Glomerular visceral epithelial cell (primary cell): ENCODE results near the gene NR1H2.
"Not testable (repeated sequence)": the region's sequence is repeated elsewhere in the genome, so short reads cannot be mapped to it uniquely, and the experiment has no call there.

Experiments used
- DNase-seq: peaks from one replicate; pipeline ENCODE4 v3.0.0-alpha.2; 2016; ENCODE audit errors: extremely low spot score

Gene NR1H2

DNA sequence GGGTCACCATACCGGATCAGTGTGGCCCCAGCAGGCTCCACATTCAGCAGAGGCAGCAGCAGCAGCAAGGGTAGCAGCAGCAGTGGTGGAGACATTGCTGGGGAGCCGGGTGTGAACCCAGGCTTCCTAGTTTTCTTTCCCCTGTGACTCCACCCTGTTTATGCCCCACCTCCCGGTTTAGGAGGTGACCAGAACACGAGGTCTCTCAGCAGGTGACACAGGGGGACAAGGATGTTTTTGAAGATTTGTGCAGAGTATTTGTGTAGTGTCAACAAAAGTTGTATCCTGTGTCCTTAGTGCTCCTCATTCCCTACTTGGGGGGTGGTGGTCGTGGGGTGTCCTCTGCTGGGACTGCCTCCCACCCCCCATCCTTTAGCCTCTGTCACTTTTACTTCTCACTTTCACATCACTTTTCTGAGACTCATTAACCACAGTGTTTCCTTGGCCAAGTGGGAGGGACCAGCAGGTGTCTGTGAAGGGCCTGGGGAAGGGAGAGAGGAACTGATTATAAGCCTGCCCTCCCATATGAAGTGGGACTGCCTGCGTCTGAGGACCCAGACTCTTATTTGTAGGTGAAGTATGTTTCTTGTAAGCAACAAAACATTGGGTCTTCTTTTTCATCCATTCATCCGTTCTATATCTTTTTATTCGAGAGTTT, 31.5 kb upstream of the NR1H2 start:
- DNase-seq, result no peak

DNA sequence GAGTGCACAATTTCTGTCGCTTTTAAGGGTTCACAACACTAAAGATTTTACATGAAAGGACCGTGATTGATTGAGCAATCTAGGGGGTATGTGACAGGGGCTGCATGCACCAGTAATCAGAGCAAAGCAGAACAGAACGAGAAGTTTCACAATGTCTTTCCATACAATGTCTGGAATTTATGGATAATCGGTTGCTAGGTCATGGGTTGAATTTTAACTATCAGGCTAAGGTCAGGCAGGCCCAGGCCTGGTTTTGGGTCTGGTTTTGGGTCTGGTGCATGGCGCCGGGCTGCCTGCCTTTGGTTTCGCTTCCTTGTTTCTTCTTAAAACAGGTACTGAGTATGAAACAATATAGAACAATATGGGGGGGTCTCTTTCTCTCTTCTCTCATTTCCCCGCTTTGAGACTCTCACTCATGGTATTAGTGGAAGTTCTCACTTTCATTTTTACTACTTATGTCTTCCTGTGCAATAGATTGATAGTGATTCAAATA, 29.1 kb upstream of the NR1H2 start:
- peak; percentile 21 for DNase-seq

GRCh38 chr19:50349277-50350057, 26.8 kb upstream of the NR1H2 start:
- no peak for DNase-seq

DNA sequence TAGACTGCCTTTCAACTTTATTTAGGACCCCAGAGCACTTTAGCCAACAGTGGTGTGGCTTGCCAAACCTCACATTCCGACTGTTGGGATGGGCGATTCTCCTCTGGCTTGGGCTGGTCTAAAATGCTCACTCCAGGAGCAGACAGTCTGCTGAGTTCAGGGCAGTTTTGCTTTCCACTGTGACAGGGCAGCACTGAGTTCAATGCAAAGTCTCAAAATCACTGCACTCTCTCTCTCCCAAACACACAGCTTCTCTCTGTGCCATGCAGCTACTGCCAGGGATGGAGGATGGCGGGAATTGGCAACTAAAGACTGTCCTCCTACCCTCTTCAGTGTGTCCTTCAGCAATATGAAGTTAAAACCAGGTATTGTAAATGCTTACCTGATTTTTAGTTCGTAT, 24.0 kb upstream of the NR1H2 start:
- DNase-seq, result no peak

DNA sequence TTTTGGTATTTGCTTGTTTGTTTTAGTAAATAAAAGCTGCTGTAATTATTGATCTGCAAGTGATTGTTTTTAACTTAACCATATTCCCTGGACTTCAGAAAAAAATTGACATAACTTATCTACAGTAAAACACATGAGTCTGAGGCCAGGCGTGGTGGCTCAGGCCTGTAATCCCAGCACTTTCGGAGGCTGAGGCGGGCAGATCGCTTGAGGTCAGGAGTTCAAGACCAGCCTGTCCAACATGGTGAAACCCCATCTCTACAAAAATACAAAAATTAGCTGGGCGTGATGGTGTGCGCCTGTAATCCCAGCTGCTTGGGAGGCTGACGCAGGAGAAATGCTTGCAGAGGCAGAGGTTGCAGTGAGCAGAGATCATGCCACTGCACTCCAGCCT, 22.8 kb upstream of the NR1H2 start:
- not testable (repeated sequence) for DNase-seq

- DNase-seq, result no peak
Observed at GRCh38 chr19:50356691-50357177, 19.5 kb upstream of the NR1H2 start.

- peak; percentile 73 for DNase-seq
Observed at GRCh38 chr19:50357178-50358100, 18.8 kb upstream of the NR1H2 start.

- DNase-seq, result no peak
Observed at GRCh38 chr19:50358483-50359327, 17.6 kb upstream of the NR1H2 start.

DNA sequence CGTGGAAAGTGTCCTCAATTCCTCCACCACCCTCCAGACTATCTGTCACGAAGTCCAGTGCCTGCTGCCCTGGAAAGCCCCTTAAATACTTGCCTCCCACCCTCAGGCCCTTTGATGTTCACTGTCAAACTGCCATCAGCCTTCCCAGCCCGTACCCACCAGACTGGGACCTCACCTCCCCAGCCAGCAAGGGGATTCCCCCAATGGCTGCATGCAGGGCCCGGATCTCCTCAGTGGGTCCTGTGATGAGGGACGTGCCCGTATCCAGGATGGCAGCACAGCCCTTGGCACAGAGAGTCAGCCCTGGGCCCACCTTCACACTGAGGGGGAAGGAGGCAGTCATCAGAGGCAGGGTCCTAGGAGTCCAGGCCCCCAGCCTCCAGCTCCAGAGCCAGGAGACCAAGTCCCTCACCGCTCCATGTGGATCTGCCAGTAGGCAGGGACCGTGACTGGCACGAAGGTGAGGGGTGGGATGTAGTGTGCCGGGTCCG, 16.9 kb upstream of the NR1H2 start:
- no peak for DNase-seq

DNA sequence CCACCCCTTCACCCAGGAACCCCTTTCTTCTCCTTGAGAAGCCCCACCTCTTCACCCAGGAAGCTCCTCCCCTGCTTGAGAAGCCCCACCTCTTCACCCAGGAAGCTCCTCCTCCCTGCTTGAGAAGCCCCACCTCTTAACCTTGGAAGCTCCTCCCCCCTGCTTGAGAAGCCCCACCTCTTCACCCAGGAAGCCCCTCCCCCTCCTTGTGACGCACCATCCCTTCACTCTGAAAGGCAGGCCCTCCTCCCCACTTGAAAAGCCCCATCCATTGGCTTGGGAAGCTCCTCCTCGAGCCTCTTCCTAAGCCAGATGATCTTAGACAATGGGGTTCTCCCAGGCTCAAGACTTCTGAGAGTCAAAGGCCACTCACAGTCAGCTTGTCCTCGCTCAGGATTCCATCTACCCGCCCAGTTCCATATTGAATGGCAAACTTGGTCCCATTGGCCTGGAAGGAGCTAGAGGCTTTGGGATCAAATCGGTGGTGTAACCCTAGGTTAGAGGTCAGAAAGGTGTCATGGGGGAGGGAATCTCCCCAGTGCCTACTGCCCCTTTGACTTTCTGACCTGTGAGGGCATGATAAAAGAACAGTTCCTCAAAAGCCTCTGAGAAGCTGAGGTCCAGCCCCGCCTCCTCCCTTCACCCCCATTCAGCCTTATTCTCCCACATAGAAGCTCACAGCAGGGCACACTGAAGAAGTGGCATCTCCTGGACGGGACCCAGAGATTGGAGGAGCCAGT, 14.8 kb upstream of the NR1H2 start:
- DNase-seq, result no peak

GRCh38 chr19:50362030-50362412, 14.2 kb upstream of the NR1H2 start:
- DNase-seq, result no peak

GRCh38 chr19:50362656-50363424, 13.4 kb upstream of the NR1H2 start:
- no peak for DNase-seq

DNA sequence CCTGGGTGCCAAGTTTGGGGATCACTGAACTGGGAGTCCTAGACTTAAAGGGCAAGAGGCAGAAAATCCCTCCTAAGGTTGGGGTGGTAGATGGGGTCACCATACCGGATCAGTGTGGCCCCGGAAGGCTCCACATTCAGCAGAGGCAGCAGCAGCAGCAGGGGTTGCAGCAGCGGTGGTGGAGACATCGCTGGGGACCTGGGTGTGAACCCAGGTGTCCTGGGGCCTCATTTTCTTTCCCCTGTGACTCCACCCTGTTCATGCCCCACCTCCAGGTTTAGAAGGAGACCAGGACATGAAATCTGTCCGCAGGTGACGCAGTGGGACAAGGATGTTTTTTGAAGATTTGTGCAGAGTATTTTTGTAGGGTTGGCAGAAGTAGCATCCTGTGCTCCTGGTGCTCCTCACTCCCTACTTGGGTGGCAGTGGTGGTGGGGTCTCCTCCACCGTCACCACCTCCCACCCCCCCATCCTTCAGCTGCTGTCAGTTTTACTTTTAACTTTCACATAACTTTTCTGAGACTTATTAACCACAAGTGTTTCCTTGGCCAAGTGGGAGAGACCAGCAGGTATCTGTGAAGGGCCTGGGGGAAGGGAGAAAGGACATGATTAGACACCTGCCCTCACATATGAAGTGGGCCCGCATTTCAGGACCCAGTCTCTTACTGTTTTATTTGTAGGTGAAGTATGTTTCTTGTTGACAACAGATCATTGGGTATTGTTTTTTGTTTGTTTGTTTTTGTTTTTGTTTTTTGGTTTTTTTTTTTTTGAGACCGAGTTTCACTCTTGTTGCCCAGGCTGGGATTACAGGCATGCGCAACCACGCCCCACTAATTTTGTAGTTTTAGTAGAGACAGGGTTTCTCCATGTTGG, 10.6 kb upstream of the NR1H2 start, which contains the start of gene NAPSA:
Gene NAPSA, minus strand, starts transcription at position 206 of the 873 bp plus-strand sequence. Its CDS starts 18 bp downstream, at position 188.
- DNase-seq, result no peak

- peak; percentile 85 for DNase-seq
Observed at GRCh38 chr19:50368649-50369570, 7.3 kb upstream of the NR1H2 start.

GRCh38 chr19:50371914-50372475, 4.3 kb upstream of the NR1H2 start:
- DNase-seq, result no peak

- DNase-seq, result no peak
Observed at GRCh38 chr19:50377051-50377461, 799 bp downstream of the NR1H2 start.

- DNase-seq, result no peak
Observed at GRCh38 chr19:50377517-50377916, 1.3 kb downstream of the NR1H2 start.
